AG08395 (cell line): Measurements from ENCODE around the gene HDAC11.
A peak's percentile ranks its signal among the peaks of the same experiment; 100 is the strongest.

Source experiments
- DNase-seq: peaks from one replicate; pipeline ENCODE4 v3.0.0; 2012; ENCODE audit warnings: mixed read lengths, low spot score

The HDAC11 gene

GRCh38 chr3:13543253-13543652 is 63.1 kb downstream of the HDAC11 start:
- DNase-seq, result peak; percentile 94

GRCh38 chr3:13544293-13544831 is 64.3 kb downstream of the HDAC11 start:
- peak; percentile 87 for DNase-seq

GRCh38 chr3:13544951-13545651 is 65.0 kb downstream of the HDAC11 start:
- no peak for DNase-seq

GRCh38 chr3:13545952-13546454 is 65.9 kb downstream of the HDAC11 start:
- DNase-seq, result no peak

- no peak for DNase-seq
Observed at GRCh38 chr3:13546667-13547171, 66.6 kb downstream of the HDAC11 start.

- no peak for DNase-seq
Observed at GRCh38 chr3:13547591-13548371, 67.7 kb downstream of the HDAC11 start.

GRCh38 chr3:13548696-13549622 is 68.9 kb downstream of the HDAC11 start, which contains the start of gene FBLN2:
TSS of gene FBLN2 (plus strand) at chr3:13549125. CDS start at chr3:13570356, 21,231 bp downstream.
- peak; percentile 94 for DNase-seq

- DNase-seq, result no peak
Observed at GRCh38 chr3:13549623-13550422, 69.7 kb downstream of the HDAC11 start.

GRCh38 chr3:13550423-13550690 is 70.3 kb downstream of the HDAC11 start:
- no peak for DNase-seq

- no peak for DNase-seq
Observed at GRCh38 chr3:13550791-13551360, 70.8 kb downstream of the HDAC11 start.

GRCh38 chr3:13552857-13553652 is 72.9 kb downstream of the HDAC11 start:
- DNase-seq, result no peak

GRCh38 chr3:13553686-13554085 is 73.6 kb downstream of the HDAC11 start:
- DNase-seq, result no peak

- no peak for DNase-seq
Observed at GRCh38 chr3:13555753-13556152, 75.6 kb downstream of the HDAC11 start.
